H9 (cell line): ENCODE measurements around the gene MXD4. TPM values are rescaled to one million over a fixed set of nuclear protein-coding genes. Genes with fewer than 3 reads are reported as not detected.

Source experiments
- DNase-seq: peaks from one replicate; pipeline ENCODE4 v3.0.0-alpha.2; 2017
- H2AFZ ChIP-seq: one replicate; pipeline ENCODE4 v1.6.1; 2013; ENCODE audit warnings: mild to moderate bottlenecking, low read length, control low read depth, moderate library complexity
- H2AK5ac ChIP-seq: 2 replicates; pipeline ENCODE4 v1.6.1; 2013; ENCODE audit warnings: low read length, control low read depth, mixed read lengths; ENCODE audit not compliant: insufficient read length
- H2BK120ac ChIP-seq: one replicate; pipeline ENCODE4 v1.6.1; 2013; ENCODE audit warnings: low read depth, mild to moderate bottlenecking, low read length, control low read depth, inconsistent platforms; ENCODE audit not compliant: poor library complexity, severe bottlenecking
- H2BK12ac ChIP-seq: 2 replicates; pipeline ENCODE4 v1.6.1; 2013; ENCODE audit warnings: low read length, control low read depth, mixed read lengths, low read depth; ENCODE audit not compliant: insufficient read length
- H2BK15ac ChIP-seq: 2 replicates; pipeline ENCODE4 v1.6.1; 2013; ENCODE audit warnings: low read depth, low read length, control low read depth
- H2BK20ac ChIP-seq: one replicate; pipeline ENCODE4 v1.6.1; 2013; ENCODE audit warnings: low read depth, mild to moderate bottlenecking, low read length, control low read depth, inconsistent platforms; ENCODE audit not compliant: poor library complexity, severe bottlenecking
- H2BK5ac ChIP-seq: 2 replicates; pipeline ENCODE4 v1.6.1; 2013; ENCODE audit warnings: low read length, control low read depth, mixed read lengths; ENCODE audit not compliant: insufficient read length
- H3K14ac ChIP-seq: 2 replicates; pipeline ENCODE4 v1.6.1; 2013; ENCODE audit warnings: low read length, control low read depth; ENCODE audit not compliant: insufficient read depth
- H3K18ac ChIP-seq: 2 replicates; pipeline ENCODE4 v1.6.1; 2013; ENCODE audit warnings: low read depth, mild to moderate bottlenecking, mixed read lengths, low read length, control low read depth; ENCODE audit not compliant: insufficient read length
- H3K23ac ChIP-seq: 2 replicates; pipeline ENCODE4 v1.6.1; 2013; ENCODE audit warnings: low read length, control low read depth, mixed read lengths, low read depth; ENCODE audit not compliant: insufficient read length
- H3K23me2 ChIP-seq: 2 replicates; pipeline ENCODE4 v1.6.1; 2013; ENCODE audit warnings: low read depth, mild to moderate bottlenecking, mixed read lengths, low read length, control low read depth; ENCODE audit not compliant: insufficient read length, poor library complexity, severe bottlenecking
- H3K27ac ChIP-seq: 2 replicates; pipeline ENCODE4 v1.5.1; 2013; ENCODE audit warnings: low read length, control low read depth, mixed read lengths, low read depth; ENCODE audit not compliant: insufficient read length
- H3K27me3 ChIP-seq: 2 replicates; pipeline ENCODE4 v1.6.1; 2013; ENCODE audit warnings: low read length, control low read depth, inconsistent platforms; ENCODE audit not compliant: insufficient read depth
- H3K4ac ChIP-seq: 2 replicates; pipeline ENCODE4 v1.6.1; 2013; ENCODE audit warnings: low read depth, mild to moderate bottlenecking, control low read depth, inconsistent platforms, low read length, moderate library complexity
- H3K4me1 ChIP-seq: 2 replicates; pipeline ENCODE4 v1.6.1; 2013; ENCODE audit warnings: low read length, control low read depth, inconsistent platforms; ENCODE audit not compliant: insufficient read depth
- H3K4me2 ChIP-seq: 2 replicates; pipeline ENCODE4 v1.6.1; 2013; ENCODE audit warnings: low read length, control low read depth, mixed read lengths; ENCODE audit not compliant: insufficient read length, insufficient read depth
- H3K56ac ChIP-seq: 2 replicates; pipeline ENCODE4 v1.6.1; 2013; ENCODE audit warnings: low read depth, mild to moderate bottlenecking, mixed read lengths, low read length, control low read depth; ENCODE audit not compliant: insufficient read length
- H3K79me1 ChIP-seq: 2 replicates; pipeline ENCODE4 v1.6.1; 2013; ENCODE audit warnings: low read depth, mild to moderate bottlenecking, moderate library complexity, low read length, control low read depth, inconsistent platforms; ENCODE audit not compliant: insufficient read depth, poor library complexity, severe bottlenecking
- H3K79me2 ChIP-seq: 2 replicates; pipeline ENCODE4 v1.6.1; 2013; ENCODE audit warnings: low read length, control low read depth, inconsistent platforms; ENCODE audit not compliant: insufficient read depth
- H3K9ac ChIP-seq: 2 replicates; pipeline ENCODE4 v1.6.1; 2013; ENCODE audit warnings: low read length, control low read depth, mixed read lengths; ENCODE audit not compliant: insufficient read length; ENCODE audit errors: extremely low read depth
- H3K9me3 ChIP-seq: one replicate; pipeline ENCODE4 v1.6.1; 2013; ENCODE audit warnings: low read depth, low read length, inconsistent platforms; ENCODE audit not compliant: control insufficient read depth
- H3T11ph ChIP-seq: one replicate; pipeline ENCODE4 v1.6.1; 2013; ENCODE audit warnings: mild to moderate bottlenecking, low read length, control low read depth, inconsistent platforms
- H4K20me1 ChIP-seq: one replicate; pipeline ENCODE4 v1.6.1; 2013; ENCODE audit not compliant: control insufficient read depth, insufficient read length, insufficient read depth
- H4K5ac ChIP-seq: 2 replicates; pipeline ENCODE4 v1.6.1; 2013; ENCODE audit warnings: low read depth, mild to moderate bottlenecking, mixed read lengths, low read length, control low read depth; ENCODE audit not compliant: insufficient read length
- H4K8ac ChIP-seq: replicated peaks from 2 replicates; pipeline ENCODE4 v1.6.1; 2013; ENCODE audit warnings: low read length, control low read depth, mixed read lengths, low read depth; ENCODE audit not compliant: insufficient read length
- H4K91ac ChIP-seq: 2 replicates; pipeline ENCODE4 v1.6.1; 2013; ENCODE audit warnings: low read depth, mild to moderate bottlenecking, moderate library complexity, mixed read lengths, low read length, control low read depth; ENCODE audit not compliant: insufficient read length
- H3K27ac Mint-ChIP-seq, 3 experiments: 2 replicates in 2 of 3; 3 replicates in 1 of 3; pipeline ENCODE4 v1.8.0; 2020 to 2021; ENCODE audit warnings: mixed read lengths in 3 of 3, mild to moderate bottlenecking in 1 of 3, moderate library complexity in 1 of 3
- H3K27me3 Mint-ChIP-seq: 2 replicates; pipeline ENCODE4 v1.8.0; 2021; ENCODE audit warnings: low read depth, mild to moderate bottlenecking, moderate library complexity, mixed read lengths
- H3K36me3 Mint-ChIP-seq, 3 experiments: 2 replicates in 2 of 3; 3 replicates in 1 of 3; pipeline ENCODE4 v1.8.0; 2020 to 2021; ENCODE audit warnings: low read depth in 3 of 3, mixed read lengths in 3 of 3; ENCODE audit not compliant: insufficient read depth in 1 of 3
- H3K4me1 Mint-ChIP-seq, 2 experiments: 2 replicates each; pipeline ENCODE4 v1.8.0; 2020; ENCODE audit warnings: mixed read lengths in 2 of 2
- H3K4me3 Mint-ChIP-seq, 2 experiments: 2 replicates in 1 of 2; 3 replicates in 1 of 2; pipeline ENCODE4 v1.8.0; 2020 to 2021; ENCODE audit warnings: mild to moderate bottlenecking in 2 of 2, mixed read lengths in 2 of 2, moderate library complexity in 1 of 2
- H3K9me3 Mint-ChIP-seq, 2 experiments: 2 replicates in 1 of 2; 3 replicates in 1 of 2; pipeline ENCODE4 v1.8.0; 2020; ENCODE audit warnings: mild to moderate bottlenecking in 2 of 2, mixed read lengths in 2 of 2, moderate library complexity in 1 of 2
- CTCF ChIP-seq: fragments of 200-600 bp; sonication (generic); conservative IDR thresholded peaks from 3 replicates; pipeline ENCODE4 v1.8.0; 2021; ENCODE audit warnings: antibody characterized with exemption, mild to moderate bottlenecking
- WGBS: extraction: QIAGEN DNeasy Blood & Tissue Kit; methylation state at CpG from one replicate; pipeline ENCODE4 v1.1.7; 2013; ENCODE audit warnings: missing lambda C conversion rate, low lambda C conversion rate, mixed read lengths; ENCODE audit not compliant: insufficient read length; ENCODE audit errors: extremely low coverage; 5-methylcytosine and 5-hydroxymethylcytosine counted together
- total RNA-seq: library from RNA; stranded (reverse); gene quantifications from 2 replicates; pipeline ENCODE4 v1.2.1, GENCODE V29; 2021

Gene MXD4
- total RNA-seq, 1 experiment from 2014 or later, result 24.1 TPM

DNA sequence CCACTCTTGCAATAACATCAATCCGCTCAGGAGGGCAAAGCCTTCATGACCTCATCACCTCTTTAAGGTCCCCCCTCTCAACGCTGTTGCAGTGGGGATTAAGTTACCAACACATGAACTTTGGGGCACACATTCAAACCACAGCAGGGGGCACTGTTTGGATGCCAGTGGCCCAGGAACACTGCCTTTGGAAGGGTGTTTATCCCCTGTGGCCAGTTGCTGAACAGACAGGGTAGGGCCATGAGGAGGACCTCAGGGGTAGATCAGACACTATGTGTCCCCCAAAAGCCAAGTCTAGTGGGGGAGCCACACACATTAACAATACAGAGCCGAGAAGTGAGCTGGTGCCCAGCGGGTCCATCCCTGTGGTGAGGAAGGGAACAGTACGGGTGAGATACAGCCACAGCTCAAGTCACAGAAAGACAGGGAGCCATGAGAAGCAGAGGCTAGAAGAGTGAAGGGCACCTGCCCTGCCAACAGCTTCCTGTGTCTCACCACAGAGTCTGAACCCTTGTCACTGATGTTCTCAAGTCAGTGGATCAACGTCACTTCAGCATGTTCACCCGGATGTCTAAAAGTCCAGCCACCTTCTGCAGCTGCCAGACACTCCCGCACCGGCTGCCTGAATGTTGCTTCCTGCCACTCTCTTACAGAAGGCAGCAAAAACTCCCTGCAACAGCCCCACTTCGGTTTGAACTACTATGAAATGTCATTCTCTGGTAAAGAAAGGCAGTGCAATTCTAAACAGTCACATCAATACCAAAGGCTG lies 19.9 kb upstream of the MXD4 start:
- H3K9ac ChIP-seq, result no peak overlapping the region
- no peak for DNase-seq
- no peak overlapping the region for H4K5ac ChIP-seq
- H2AK5ac ChIP-seq, result no peak overlapping the region
- no peaks in the 10 kb centered on the region for H3K27me3 ChIP-seq
- H2BK15ac ChIP-seq, result no peak overlapping the region
- peak overlapping the region in 2 of 3 experiments; percentile 57 to 65; a peak in 2 of 7 replicates for H3K27ac Mint-ChIP-seq
- no peak overlapping the region for H3K23ac ChIP-seq
- H3K27me3 Mint-ChIP-seq, result peaks cover 3% of the 10 kb centered on the region
- no CpG with 5 or more reads among the region's 10 CpGs for WGBS
- H2BK120ac ChIP-seq, result no peak overlapping the region
- no peak; the same call in 2 of the 3 replicates for TF ChIP-seq CTCF
- no peak overlapping the region for H3K27ac ChIP-seq
- H4K8ac ChIP-seq, result no peak overlapping the region
- H2BK5ac ChIP-seq, result no peak overlapping the region
- no peaks in the 10 kb centered on the region for H3K23me2 ChIP-seq
- no peaks in the 10 kb centered on the region for H4K20me1 ChIP-seq
- no peak overlapping the region for H3K56ac ChIP-seq
- H3K4me1 ChIP-seq, result no peaks in the 10 kb centered on the region
- no peak overlapping the region for H3K4me2 ChIP-seq
- no peak overlapping the region for H4K91ac ChIP-seq
- no peaks in the 10 kb centered on the region for H3K9me3 Mint-ChIP-seq
- no peak overlapping the region for H2AFZ ChIP-seq
- no peaks in the 10 kb centered on the region for H3K79me1 ChIP-seq
- no peak overlapping the region for H3K18ac ChIP-seq
- H3K4ac ChIP-seq, result no peak overlapping the region
- H2BK12ac ChIP-seq, result no peak overlapping the region
- no peaks in the 10 kb centered on the region for H3K79me2 ChIP-seq
- no peaks in the 10 kb centered on the region for H3K9me3 ChIP-seq
- no peak overlapping the region for H3T11ph ChIP-seq
- no peak overlapping the region for H3K4me3 Mint-ChIP-seq
- no peaks in the 10 kb centered on the region; a peak in 1 of 7 replicates for H3K36me3 Mint-ChIP-seq
- H2BK20ac ChIP-seq, result no peak overlapping the region
- peaks cover 0 to 4% of the 10 kb centered on the region in 2 experiments; a peak in 3 of 4 replicates for H3K4me1 Mint-ChIP-seq
- H3K14ac ChIP-seq, result no peak overlapping the region
